GM21360 (cell line): ENCODE results near the gene DYDC2.
"Not testable (repeated sequence)": the region's sequence is repeated elsewhere in the genome, so short reads cannot be mapped to it uniquely, and the experiment has no call there.

Experiments
- ATAC-seq: cut with Tn5 transposase; IDR thresholded peaks from one replicate; pipeline ENCODE4 v1.9.1; 2021; ENCODE audit warnings: mild to moderate bottlenecking, moderate library complexity; ENCODE audit not compliant: unreplicated experiment

The DYDC2 gene, protein sequence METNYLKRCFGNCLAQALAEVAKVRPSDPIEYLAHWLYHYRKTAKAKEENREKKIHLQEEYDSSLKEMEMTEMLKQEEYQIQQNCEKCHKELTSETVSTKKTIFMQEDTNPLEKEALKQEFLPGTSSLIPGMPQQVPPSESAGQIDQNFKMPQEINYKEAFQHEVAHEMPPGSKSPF

DNA sequence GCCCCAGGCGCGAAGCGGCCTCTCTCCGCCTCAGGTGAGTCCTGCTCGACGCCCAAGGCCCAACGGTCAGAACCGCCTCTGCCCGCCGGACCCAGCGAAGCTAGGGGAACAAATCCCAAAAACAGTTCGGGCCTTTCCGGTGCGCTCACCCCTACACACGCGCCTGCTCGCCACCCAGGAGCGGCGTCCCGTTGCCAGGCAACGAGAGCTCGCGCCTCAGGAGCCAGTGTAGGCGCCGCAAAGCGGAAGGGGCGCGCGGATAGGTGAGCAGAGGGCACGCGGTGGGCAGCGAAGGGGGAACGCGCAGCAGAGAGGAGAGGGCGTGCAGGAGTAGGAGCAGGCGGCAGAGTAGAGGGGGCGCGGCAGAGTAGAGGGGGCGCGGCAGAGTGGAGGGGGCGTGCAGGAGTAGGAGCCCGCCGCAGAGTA, at the start of gene DYDC2, which contains the start of gene DYDC1:
DYDC2 (plus strand) TSS at position 219 of the 426 bp plus-strand sequence. CDS start 5,663 bp downstream, outside the sequence.
DYDC1 (minus strand) TSS at position 193 of the 426 bp plus-strand sequence. CDS start 4,154 bp downstream, outside the sequence.
- ATAC-seq, result peak; percentile 83

DNA sequence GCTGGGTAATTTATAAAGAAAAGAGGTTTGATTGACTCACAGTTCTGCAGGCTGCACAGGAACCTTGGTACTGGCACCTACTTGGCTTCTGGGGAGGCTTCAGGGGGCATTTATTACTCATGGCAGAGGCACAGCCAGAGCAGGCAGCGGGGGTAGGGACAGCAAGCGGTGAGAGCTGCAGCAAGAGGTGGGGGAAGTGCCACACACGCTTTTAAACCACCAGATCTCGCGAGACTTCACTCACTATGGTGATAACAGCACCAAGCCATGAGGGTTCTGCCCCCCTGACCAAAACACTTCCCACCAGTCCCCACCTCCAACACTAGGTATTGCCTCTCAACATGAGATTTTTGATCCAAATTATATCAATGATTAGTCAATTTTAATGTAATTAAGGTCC, 43.1 kb upstream of the DYDC2 start:
- ATAC-seq, result no peak

DNA sequence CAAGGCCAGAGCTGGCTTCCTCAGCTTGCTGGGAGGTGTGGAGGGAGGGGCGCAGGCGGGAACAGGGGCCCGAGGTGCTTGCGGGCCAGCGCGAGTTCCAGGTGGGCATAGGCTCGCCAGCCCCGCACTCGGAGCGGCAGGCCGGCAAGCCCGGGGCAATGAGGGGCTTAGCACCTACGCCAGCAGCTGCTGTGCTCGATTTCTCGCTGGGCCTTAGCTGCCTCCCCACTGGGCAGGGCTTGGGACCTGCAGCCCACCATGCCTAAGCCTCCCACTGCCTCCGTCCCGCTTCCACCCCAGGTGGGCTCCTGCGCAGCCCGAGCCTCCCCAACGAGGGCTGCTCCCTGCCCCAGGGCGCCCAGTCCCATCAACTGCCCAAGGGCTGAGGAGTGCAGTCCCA, 41.2 kb upstream of the DYDC2 start:
- no peak for ATAC-seq

DNA sequence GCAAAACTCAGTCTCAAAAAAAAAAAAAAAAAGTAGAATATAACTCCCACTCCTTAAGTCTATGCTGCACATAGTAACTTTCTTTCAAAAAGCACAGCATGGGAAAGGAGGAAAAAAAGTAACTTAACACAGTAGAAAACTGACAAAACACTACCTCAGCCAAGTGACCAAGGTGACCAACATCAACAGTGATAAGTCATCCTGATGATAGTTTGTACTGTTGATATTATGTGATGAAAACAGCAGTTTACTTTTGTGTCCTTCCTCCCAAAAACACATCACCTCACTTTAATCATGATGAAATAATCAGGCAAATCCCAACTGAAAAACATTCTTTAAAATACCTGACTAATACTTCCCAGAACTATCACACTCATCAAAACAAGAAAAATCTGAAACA, 37.8 kb upstream of the DYDC2 start:
- ATAC-seq, result no peak

DNA sequence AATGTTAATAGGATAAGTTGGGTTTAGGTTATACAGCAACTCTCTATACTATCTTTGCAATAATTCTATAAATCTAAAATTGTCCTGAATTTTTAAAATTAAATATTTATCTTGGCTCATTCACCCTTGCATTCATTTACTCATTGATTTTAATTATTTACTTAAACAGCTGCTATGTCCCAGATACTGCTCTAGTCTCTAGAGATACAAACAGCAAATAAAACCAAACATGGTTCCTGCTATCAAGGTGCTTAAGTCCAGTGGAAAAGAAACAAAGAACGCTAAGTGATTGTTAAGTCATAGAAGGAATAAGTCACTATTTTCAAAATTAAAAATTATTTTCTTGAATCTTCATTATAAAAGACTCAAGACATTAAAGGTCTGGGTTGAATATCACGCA, 37.3 kb upstream of the DYDC2 start:
- ATAC-seq, result no peak

DNA sequence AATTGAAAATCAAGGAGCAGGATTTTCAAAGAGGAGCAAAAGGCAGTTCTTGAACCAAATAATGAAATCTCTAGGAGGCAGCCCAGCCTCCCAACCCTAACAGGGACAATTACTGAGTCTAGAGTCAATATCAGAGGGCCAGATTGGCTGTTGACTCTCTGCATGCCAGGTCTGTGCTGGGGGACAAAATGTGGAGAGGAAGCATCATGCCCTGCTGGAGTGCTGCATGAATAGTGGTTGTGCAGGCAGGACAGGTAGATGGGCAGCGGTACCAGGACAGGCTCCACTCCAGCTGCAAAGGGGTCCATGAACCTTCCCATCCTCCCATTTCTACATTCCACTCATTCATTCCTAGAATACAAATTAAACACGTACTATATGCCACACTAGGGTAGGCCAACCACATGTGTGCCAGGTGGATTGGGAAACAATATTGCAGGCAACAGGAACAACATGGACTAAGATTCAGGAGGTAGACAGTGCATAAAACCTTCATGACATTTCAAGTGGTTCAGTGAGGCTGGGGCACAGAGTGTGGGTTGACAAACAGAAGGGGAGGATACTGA, 36.8 kb upstream of the DYDC2 start:
- no peak for ATAC-seq

DNA sequence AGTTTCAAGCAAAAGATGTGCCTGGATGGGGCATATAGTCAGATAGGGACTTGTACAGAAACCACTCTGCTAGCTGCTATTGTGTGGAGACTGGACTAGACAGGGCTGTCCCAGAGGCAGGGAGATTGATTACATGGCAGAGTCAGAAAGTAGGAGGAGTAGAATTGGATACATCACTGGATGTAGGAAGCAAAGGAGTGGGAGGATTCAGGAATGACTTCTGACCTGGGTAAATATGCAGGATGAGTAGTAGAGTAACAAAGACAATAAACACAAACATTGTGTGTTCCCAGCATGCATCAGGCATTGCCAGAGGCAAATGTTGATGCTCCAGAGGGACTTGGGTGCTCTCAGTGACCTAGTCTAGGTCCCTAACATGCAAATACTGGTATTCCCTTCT, 36.2 kb upstream of the DYDC2 start:
- ATAC-seq, result no peak

DNA sequence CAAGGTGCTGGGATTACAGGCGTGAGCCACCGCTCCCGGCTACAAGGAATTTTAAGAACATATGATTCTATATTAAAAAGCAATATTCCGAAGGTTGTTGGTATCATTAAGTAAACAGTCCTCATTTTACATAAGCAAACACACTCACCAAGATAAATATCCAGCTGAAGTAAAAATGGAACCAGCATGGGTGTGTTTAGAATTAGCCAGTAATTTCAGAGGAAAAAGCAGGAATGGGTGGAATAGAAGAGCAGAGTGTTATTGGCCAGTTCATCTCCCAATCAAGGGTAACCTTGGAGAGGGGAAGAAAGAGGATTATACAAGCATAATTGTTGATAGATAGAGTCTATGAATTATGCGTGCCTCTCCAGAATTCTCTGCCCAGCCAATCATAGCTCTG, 35.4 kb upstream of the DYDC2 start:
- ATAC-seq, result no peak

DNA sequence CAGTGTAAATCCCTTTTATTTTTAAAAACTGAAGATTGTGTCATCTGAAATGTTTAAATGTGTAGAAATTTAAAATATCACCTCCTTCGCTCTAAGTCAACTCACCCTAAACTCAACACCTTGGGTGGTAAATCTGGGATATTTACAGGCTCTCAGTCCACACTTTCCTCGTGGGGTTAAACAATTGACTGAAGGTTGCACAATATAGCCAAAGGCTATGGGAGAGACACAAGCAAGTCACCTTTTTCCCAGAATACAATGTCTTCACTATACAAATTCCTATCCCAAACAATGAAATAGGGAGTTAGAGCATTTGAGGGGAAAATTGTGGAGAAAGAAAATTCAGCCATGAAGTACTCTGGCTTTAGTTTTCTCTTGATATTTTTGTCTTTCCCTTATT, 34.4 kb upstream of the DYDC2 start:
- ATAC-seq, result no peak

DNA sequence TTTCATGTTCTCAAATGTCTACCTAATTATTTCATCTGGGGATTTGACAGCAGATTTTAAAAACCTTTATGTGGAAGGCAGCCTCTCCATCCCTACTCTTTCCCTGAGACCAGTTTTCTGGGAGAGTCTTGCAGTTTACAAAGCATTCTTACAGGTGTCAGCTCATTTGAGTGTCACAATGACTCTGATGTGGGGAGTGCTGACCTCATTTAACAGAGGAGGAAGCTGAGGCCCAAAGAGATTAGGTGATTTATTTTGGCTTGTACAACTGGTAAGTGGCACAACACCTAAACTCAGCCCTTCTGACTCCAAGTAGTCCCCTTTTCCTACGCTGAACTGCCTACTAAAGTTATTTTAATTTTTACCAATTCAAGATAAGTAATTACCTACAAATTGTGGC, 33.9 kb upstream of the DYDC2 start:
- ATAC-seq, result no peak

DNA sequence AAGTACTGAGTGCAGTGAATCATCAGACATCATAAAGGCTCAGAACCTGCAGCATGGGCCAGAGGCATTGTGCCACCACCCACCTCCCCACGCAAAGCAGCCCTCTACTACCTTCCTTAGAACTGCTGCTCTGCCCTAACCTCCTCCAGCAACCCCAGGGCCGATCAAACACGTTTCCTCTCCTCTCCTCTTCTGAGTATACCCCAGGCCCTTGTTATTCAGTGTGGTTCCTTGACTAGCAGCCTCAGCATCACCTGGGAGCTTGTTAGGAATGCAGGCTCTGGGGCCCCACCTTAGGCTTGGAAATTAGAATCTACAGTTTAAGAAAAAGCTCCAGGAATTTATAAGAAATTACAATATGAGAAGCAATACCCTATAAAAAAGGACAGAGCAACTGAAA, 33.3 kb upstream of the DYDC2 start:
- no peak for ATAC-seq

DNA sequence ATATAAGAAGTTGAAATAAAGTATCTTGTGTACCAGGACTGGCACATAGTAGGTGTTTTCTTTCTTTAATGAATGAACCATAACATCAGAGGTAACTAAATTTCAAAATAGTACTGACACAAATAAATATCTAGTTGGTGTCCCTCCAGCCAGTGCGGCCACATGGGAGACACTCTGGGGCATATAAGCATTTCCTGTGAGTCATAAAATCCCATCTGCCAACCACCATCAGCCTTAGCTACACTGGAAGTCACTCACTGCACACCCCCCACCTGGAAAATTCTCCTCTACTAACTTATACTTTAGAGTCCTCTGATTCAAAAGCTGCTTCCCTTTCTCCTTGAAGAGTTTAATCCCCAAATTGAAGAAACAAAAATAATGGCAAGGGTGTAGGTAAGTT, 32.5 kb upstream of the DYDC2 start:
- no peak for ATAC-seq

DNA sequence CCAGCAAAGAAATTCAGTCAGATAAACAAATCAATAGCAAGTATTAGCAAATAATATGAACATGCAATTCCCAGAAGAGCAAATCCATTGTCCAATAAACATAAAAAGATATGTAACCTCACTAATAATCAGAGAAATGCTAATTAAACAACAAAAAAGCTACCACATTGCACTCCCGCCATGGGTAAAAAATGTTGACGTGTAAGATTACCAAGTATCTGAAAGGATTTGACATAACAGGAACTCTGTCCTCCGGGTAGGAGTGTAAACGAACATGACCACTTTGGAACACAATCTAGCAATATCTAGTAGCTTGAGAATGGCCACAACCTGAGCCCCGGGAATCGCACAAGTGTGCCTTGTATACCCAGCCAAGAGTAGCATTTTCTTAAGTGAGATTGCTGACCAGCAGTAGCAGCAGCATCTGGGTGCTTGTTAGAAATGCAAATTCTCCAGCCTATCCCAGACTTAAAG, 31.7 kb upstream of the DYDC2 start:
- ATAC-seq, result no peak

DNA sequence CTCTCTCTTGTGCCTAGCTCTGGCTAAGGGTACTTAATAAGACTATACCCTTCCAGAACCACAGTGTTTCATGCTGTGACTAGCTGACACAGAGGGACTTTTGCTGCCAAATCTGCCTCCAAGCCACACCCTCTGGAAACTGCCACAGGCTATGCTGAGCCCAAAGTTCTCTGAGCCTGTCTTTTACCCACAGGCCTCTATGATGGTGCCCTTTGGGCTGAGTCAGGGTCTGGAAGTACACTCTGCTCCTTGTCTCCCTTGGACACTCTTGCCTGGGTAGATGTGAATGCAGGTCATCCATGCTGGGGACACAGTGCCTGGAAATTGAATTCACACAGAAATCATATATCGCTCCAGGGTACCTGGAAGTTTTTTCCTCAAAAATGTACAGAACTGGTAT, 22.6 kb upstream of the DYDC2 start:
- no peak for ATAC-seq

DNA sequence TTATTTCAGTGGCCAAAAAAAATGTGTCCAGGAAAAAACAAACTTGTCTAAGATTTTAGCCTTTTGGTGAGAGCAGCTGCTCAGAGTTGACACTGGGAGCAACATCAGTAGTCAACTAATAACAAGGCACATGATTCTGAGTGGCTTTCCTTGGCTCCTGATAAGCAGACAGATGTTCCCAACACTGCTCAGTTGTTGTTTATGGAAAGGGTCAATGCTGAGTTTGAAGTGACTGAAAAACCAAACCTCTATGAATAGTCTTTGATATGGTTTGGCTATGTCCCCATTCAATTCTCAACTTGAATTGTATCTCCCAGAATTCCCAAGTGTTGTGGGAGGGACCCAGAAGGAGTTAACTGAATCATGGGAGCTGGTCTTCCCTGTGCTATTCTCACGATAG, 12.3 kb upstream of the DYDC2 start:
- no peak for ATAC-seq

DNA sequence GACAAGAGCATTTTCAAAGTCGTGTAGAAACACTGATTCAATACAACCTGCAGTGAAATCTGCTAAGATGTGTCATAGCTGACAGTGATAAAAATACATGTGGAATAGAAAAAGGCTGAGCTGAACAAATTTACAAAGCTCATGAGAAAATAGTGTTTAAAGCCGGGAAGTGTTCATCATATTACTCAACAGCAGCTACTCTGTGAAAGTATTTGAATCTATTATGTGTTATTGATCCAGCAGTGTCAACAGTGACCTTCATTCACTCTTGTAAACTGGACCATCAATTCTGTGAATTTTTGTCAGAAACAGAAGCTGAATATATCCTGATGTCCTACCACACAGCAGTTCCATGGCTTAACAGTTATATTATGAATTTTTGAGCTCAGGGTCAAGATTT, 11.7 kb upstream of the DYDC2 start:
- ATAC-seq, result no peak

DNA sequence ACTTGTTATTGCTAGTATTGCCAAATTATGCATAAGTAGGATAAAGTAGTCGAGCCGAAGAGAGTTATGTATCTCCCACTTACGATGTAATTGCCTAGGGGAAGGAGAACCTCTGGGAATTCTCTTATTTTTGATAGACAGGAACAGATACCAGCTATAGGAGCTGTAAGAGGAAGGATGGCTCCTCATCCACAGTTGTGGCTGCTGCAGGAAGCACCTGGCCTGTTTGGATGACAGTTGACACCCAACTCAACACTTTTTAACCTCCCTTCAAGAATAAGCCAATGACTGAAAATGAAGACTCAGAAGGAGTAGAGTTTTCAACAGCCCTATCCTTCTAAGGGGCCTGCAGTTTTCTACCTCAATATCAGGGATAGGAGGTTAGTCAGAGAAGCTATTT, 6.3 kb upstream of the DYDC2 start:
- ATAC-seq, result no peak

DNA sequence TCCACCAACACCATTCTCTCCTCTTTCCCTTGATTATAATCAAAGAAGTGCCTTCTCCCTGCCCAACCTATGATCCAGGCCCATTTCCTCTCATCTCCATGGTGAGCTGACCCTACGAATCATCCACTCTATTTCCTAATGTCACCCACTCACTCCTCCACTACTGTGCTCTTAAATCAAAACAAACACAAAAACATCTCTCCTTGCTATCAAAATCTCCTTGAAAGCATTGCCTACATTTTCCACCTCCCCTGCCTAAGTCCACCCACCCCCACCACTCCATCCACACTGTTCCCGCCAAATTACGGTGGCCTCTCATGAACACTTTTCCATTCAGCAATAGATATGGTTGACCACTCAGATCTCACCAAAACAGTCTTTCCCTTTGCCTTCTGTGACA, 5.4 kb upstream of the DYDC2 start:
- ATAC-seq, result no peak

DNA sequence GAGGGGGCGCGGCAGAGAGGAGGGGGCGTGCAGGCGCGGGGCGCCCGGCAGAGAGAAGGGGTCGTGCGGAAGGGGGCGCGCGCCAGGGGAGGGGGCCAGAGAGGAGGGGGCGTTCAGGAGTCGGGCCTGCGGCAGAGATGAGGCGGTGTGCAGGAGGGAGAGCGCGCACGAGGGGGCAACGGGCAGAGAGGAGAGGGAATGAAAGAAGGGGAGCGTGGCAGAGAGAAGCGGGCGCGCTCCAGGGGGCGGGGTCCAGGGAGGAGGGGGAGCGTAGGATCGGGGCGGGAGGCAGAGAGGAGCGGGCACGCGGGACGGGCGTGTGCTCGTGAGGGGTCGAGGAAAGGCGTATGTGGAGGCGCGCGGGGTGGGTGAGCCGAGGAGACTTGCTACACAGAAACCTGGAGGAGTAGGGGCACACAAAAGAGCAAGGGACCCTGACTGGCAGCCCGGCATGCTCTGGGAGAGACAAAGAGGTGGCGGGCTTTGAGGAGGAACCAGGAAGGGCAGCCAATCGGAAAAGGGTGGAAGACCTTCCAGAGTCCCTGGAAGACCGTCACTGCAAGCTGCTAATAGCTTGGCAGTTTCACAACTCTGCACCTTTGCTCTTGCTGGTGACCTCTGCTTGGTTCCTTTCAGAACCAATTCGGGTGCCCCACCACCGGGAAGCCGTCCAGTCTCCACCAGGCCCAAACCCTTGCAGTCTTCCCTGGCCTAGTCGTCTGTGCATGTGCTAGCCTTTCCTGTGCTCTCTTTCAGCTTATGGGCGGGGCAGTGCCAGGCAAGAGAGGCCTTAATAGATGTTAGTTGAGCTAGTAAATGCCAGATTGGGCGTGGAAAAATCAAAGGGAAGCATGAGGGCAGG, 639 bp downstream of the DYDC2 start:
- no peak for ATAC-seq

DNA sequence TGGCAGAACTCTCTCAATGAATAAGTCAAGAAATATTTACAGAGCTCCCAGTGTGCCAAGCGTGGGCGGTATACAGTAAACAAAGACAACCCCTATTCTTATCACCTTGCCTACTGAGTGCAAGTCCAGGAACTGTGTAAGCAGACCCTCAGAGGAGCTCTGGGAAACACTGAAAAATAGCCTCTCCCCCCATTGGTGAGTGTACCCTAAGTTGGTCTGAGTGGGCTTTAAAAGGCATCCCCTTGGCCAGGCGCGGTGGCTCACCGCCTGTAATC, 1.2 kb downstream of the DYDC2 start:
- ATAC-seq, result no peak

DNA sequence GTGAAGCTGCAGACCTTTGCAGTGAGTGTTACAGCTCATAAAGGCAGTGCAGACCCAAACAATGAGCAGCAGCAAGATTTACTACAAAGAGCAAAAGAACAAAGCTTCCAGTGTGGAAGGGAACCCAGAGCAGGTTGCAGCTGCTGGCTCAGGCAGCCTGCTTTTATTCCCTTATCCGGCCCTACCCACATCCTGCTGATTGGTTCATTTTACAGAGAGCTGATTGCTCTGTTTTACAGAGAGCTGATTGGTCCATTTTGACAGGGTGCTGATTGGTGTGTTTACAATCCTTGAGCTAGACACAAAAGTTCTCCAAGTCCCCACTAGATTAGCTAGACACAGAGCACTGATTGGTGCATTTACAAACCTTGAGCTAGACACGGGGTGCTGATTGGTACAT, 2.3 kb downstream of the DYDC2 start:
- ATAC-seq, result not testable (repeated sequence)

DNA sequence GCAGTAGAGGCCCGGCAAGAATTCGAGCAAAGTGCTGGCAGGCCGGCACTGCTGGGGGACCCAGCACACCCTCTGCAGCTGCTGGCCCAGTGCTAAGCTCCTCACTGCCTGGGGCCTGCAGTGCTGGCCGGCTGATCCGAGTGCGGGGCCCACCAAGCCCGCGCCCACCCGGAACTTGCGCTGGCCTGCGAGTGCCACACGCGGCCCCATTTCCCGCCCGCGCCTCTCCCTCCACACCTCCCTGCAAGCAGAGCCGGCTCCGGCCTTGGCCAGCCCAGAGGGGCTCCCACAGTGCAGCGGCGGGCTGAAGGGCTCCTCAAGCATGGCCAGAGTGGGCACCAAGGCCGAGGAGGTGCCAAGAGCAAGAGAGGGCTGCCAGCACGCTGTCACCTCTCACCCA, 3.1 kb downstream of the DYDC2 start:
- no peak for ATAC-seq
